Mononuclear cell (primary cell): Measurements from ENCODE around the gene DACH1. TPM values are rescaled to one million over a fixed set of nuclear protein-coding genes. Genes with fewer than 3 reads are reported as not detected.

ENCODE experiments used
- H3K27me3 ChIP-seq: 2 replicates; pipeline ENCODE4 v1.6.0; 2011; ENCODE audit warnings: low read length, control low read depth; ENCODE audit not compliant: insufficient read depth
- H3K4me1 ChIP-seq: 2 replicates; pipeline ENCODE4 v1.5.1; 2011; ENCODE audit warnings: mild to moderate bottlenecking, low read length, control low read depth; ENCODE audit not compliant: insufficient read depth
- H3K4me3 ChIP-seq: 2 replicates; pipeline ENCODE4 v1.5.1; 2011; ENCODE audit warnings: mild to moderate bottlenecking, low read length, moderate library complexity
- H3K9me3 ChIP-seq: 2 replicates; pipeline ENCODE4 v1.5.1; 2011; ENCODE audit warnings: low read depth, mild to moderate bottlenecking, control low read depth, low read length
- total RNA-seq: library from RNA; depleted of rRNA; stranded (reverse); fragments of >200 nt; gene quantifications from one replicate; pipeline ENCODE4 v1.2.3, GENCODE V29; 2012

The DACH1 gene
- total RNA-seq, 1 donor, result 0.42 TPM

GRCh38 chr13:71605744-71606143 lies 261.3 kb downstream of the DACH1 start:
- H3K4me1 ChIP-seq, result peaks cover under 1% of the 10 kb centered on the region

DNA sequence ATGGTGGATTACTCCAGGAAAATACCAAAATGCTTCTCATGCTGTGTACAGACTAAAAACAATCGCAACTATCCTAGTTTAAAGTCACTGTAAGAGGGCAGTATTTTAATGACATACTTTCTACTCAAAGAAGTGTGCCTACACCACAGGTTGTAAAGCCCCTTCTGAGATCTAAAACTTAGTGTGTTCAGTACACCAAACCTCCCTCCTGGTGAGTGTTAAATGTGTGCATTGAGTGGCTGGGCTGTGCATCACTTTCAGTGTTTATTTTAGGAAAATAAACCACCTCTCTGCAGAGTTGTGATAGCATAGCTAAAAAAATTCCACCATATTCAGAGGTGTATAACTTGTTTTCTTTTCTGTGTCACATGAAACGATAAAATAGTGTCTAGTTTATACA lies 263.7 kb downstream of the DACH1 start:
- no peaks in the 10 kb centered on the region for H3K9me3 ChIP-seq
- H3K4me3 ChIP-seq, result no peak overlapping the region

More at GRCh38 chr13:71605744-71606143, 261.3 kb downstream of the DACH1 start:
- Histone ChIP-seq H3K4me3 (no peak overlapping the region), H3K9me3 (no peaks in the 10 kb centered on the region), H3K27me3 (no peaks in the 10 kb centered on the region)

GRCh38 chr13:71602344-71602743 lies 264.7 kb downstream of the DACH1 start:
- H3K4me3 ChIP-seq, result no peak overlapping the region
- H3K9me3 ChIP-seq, result no peaks in the 10 kb centered on the region
- no peaks in the 10 kb centered on the region for H3K4me1 ChIP-seq
- H3K27me3 ChIP-seq, result no peaks in the 10 kb centered on the region

More for the DNA sequence above, 263.7 kb downstream of the DACH1 start:
- Histone ChIP-seq H3K4me1 (no peaks in the 10 kb centered on the region), H3K27me3 (no peaks in the 10 kb centered on the region)

GRCh38 chr13:71597150-71597549 lies 269.9 kb downstream of the DACH1 start:
- H3K4me3 ChIP-seq, result no peak overlapping the region
- no peaks in the 10 kb centered on the region for H3K4me1 ChIP-seq
- H3K27me3 ChIP-seq, result no peaks in the 10 kb centered on the region
- no peaks in the 10 kb centered on the region for H3K9me3 ChIP-seq

GRCh38 chr13:71596116-71596515 lies 270.9 kb downstream of the DACH1 start:
- no peaks in the 10 kb centered on the region for H3K27me3 ChIP-seq
- no peaks in the 10 kb centered on the region for H3K9me3 ChIP-seq
- H3K4me1 ChIP-seq, result no peaks in the 10 kb centered on the region
- no peak overlapping the region for H3K4me3 ChIP-seq

DNA sequence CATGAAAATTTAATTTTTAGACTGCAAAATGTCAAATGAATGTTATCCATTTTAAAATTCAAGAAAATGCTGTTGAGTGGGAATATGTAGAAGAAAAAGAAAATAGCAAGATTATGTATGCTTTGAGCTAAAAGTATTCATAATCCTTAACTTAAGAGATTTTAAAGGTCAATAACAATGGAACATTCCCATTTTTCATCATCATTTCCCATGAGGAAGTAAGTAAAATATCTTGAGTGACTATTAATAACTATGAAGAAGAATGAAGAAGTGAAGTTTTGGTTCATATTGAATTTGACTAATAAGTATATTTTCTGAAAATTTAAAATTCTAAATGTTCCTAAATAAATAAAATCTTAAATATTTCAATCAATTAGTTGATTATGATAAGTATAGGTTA lies 273.4 kb downstream of the DACH1 start:
- Histone ChIP-seq H3K4me1 (no peaks in the 10 kb centered on the region), H3K9me3 (no peaks in the 10 kb centered on the region), H3K4me3 (no peak overlapping the region), H3K27me3 (no peaks in the 10 kb centered on the region)

DNA sequence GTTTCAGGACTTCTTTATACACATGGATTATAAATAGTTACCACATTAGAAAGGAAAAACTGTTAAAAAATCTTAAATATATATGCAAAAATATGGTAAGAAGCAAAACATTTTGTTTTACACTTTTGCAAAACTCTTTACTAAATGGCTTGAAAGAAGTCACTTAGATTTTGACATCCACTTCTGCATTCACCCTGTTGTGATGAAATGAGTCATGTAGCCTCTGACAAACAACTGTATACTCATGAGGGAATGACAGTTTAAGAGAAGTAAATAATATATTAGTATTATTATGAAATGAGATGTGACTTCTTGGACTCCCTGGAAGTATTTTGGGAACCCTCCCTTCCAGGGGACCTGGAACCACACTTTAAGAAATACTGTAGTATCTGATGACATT lies 275.6 kb downstream of the DACH1 start:
- Histone ChIP-seq H3K9me3 (no peaks in the 10 kb centered on the region), H3K4me3 (no peak overlapping the region), H3K4me1 (no peaks in the 10 kb centered on the region), H3K27me3 (no peaks in the 10 kb centered on the region)

- no peaks in the 10 kb centered on the region for H3K27me3 ChIP-seq
- no peaks in the 10 kb centered on the region for H3K4me1 ChIP-seq
- no peaks in the 10 kb centered on the region for H3K9me3 ChIP-seq
- no peak overlapping the region for H3K4me3 ChIP-seq
Measured at GRCh38 chr13:71590654-71591148, 276.3 kb downstream of the DACH1 start.

- H3K4me1 ChIP-seq, result no peaks in the 10 kb centered on the region
- H3K27me3 ChIP-seq, result no peaks in the 10 kb centered on the region
- no peaks in the 10 kb centered on the region for H3K9me3 ChIP-seq
- no peak overlapping the region for H3K4me3 ChIP-seq
Measured at GRCh38 chr13:71589032-71589431, 278.0 kb downstream of the DACH1 start.

- H3K4me3 ChIP-seq, result no peak overlapping the region
- H3K27me3 ChIP-seq, result no peaks in the 10 kb centered on the region
- no peaks in the 10 kb centered on the region for H3K9me3 ChIP-seq
- no peaks in the 10 kb centered on the region for H3K4me1 ChIP-seq
Measured at GRCh38 chr13:71587817-71588216, 279.2 kb downstream of the DACH1 start.

- H3K4me1 ChIP-seq, result no peaks in the 10 kb centered on the region
- H3K4me3 ChIP-seq, result no peak overlapping the region
- no peaks in the 10 kb centered on the region for H3K27me3 ChIP-seq
- no peaks in the 10 kb centered on the region for H3K9me3 ChIP-seq
Measured at GRCh38 chr13:71587193-71587592, 279.8 kb downstream of the DACH1 start.

- Histone ChIP-seq H3K27me3 (no peaks in the 10 kb centered on the region), H3K9me3 (no peaks in the 10 kb centered on the region)
Measured at GRCh38 chr13:71583581-71583980, 283.4 kb downstream of the DACH1 start.

DNA sequence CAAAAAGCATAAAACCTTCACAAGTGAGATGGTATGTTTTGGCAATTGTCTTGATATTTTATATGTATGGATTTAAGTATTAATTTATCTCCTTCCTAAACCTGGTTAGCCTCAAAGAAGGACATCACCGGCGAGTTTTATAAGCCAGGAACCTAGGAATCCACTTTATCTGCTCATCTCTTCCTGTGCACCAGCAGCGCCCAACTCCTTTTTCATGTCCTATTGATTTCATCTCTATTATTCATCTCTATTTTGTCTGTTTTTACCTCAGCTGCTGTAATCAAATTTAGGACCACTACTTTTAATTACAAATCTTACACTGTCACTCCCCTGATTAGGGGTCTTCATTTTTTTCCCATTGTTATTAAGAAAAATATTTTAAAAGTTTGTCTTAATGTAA lies 286.4 kb downstream of the DACH1 start:
- Histone ChIP-seq H3K27me3 (no peaks in the 10 kb centered on the region), H3K4me3 (no peak overlapping the region), H3K4me1 (no peaks in the 10 kb centered on the region), H3K9me3 (no peaks in the 10 kb centered on the region)

More at GRCh38 chr13:71583581-71583980, 283.4 kb downstream of the DACH1 start:
- Histone ChIP-seq H3K4me3 (no peak overlapping the region), H3K4me1 (no peaks in the 10 kb centered on the region)

- Histone ChIP-seq H3K4me1 (no peaks in the 10 kb centered on the region), H3K4me3 (no peak overlapping the region), H3K27me3 (no peaks in the 10 kb centered on the region), H3K9me3 (no peaks in the 10 kb centered on the region)
Measured at GRCh38 chr13:71578048-71578447, 289.0 kb downstream of the DACH1 start.

- H3K27me3 ChIP-seq, result no peaks in the 10 kb centered on the region
- H3K9me3 ChIP-seq, result no peaks in the 10 kb centered on the region
- H3K4me1 ChIP-seq, result no peaks in the 10 kb centered on the region
- H3K4me3 ChIP-seq, result no peak overlapping the region
Measured at GRCh38 chr13:71577127-71577526, 289.9 kb downstream of the DACH1 start.

- H3K9me3 ChIP-seq, result no peaks in the 10 kb centered on the region
Measured at GRCh38 chr13:71576571-71576970, 290.4 kb downstream of the DACH1 start.

More at GRCh38 chr13:71576571-71576970, 290.4 kb downstream of the DACH1 start:
- Histone ChIP-seq H3K4me3 (no peak overlapping the region), H3K27me3 (no peaks in the 10 kb centered on the region), H3K4me1 (no peaks in the 10 kb centered on the region)
